ENCODE measurements around the gene KLF15.

KLF15 gene

GRCh38 chr3:126360046-126360713 is 3.0 kb upstream of the KLF15 start:
- DNase-seq = no peak

GRCh38 chr3:126358816-126359181 is 1.6 kb upstream of the KLF15 start:
- no peak for DNase-seq

- no peak for DNase-seq
Observed at GRCh38 chr3:126358038-126358815, 1.0 kb upstream of the KLF15 start.

GRCh38 chr3:126356373-126357264 is 589 bp downstream of the KLF15 start:
- no peak for DNase-seq

- DNase-seq = no peak
Observed at GRCh38 chr3:126355777-126356372, 1.3 kb downstream of the KLF15 start.

- DNase-seq = no peak
Observed at GRCh38 chr3:126355251-126355650, 2.0 kb downstream of the KLF15 start.

GRCh38 chr3:126354776-126355175 is 2.4 kb downstream of the KLF15 start:
- no peak for DNase-seq

GRCh38 chr3:126353694-126354321 is 3.4 kb downstream of the KLF15 start:
- DNase-seq = no peak

GRCh38 chr3:126352476-126353454 is 4.4 kb downstream of the KLF15 start:
- DNase-seq = no peak

GRCh38 chr3:126351771-126352475 is 5.3 kb downstream of the KLF15 start:
- no peak for DNase-seq

GRCh38 chr3:126351086-126351770 is 6.0 kb downstream of the KLF15 start:
- DNase-seq = no peak

GRCh38 chr3:126350502-126351085 is 6.6 kb downstream of the KLF15 start:
- no peak for DNase-seq

- DNase-seq = no peak
Observed at GRCh38 chr3:126349611-126350501, 7.4 kb downstream of the KLF15 start.

GRCh38 chr3:126349071-126349470 is 8.1 kb downstream of the KLF15 start:
- DNase-seq = no peak

GRCh38 chr3:126348308-126348920 is 8.8 kb downstream of the KLF15 start:
- DNase-seq = no peak

- DNase-seq = no peak
Observed at GRCh38 chr3:126347543-126348161, 9.6 kb downstream of the KLF15 start.

- DNase-seq = no peak
Observed at GRCh38 chr3:126346466-126346865, 10.7 kb downstream of the KLF15 start.
